Endometrial microvascular endothelial cells (primary cell): Measurements from ENCODE around the gene MBOAT2. TPM values are rescaled to one million over a fixed set of nuclear protein-coding genes. Genes with fewer than 3 reads are reported as not detected.
"Not testable (repeated sequence)": the region's sequence is repeated elsewhere in the genome, so short reads cannot be mapped to it uniquely, and the experiment has no call there.

Experiments
- in situ Hi-C: cut with HindIII; loops from 2 replicates; pipeline ENCODE4 v1.10.0; 2017; ENCODE audit warnings: low sequenced_read_pairs, low pct_unique_long_range_greater_than_20kb; ENCODE audit errors: inconsistent ontology term
- total RNA-seq: library from RNA; depleted of rRNA; stranded (reverse); fragments of >200 nt; gene quantifications from one replicate; pipeline ENCODE4 v1.2.3, GENCODE V29; 2015; ENCODE audit errors: inconsistent ontology term

Gene MBOAT2
- total RNA-seq, 1 donor from 2014 or later = 10.7 TPM

- in situ Hi-C loops = no loop called here
Measured at GRCh38 chr2:8927510-8928455, 75.7 kb downstream of the MBOAT2 start.

GRCh38 chr2:8926356-8926755, 77.1 kb downstream of the MBOAT2 start:
- in situ Hi-C loops = no loop called here

GRCh38 chr2:8925411-8925810, 78.1 kb downstream of the MBOAT2 start:
- in situ Hi-C loops = no loop called here

GRCh38 chr2:8923183-8923582, 80.3 kb downstream of the MBOAT2 start:
- in situ Hi-C loops = no loop called here

GRCh38 chr2:8922431-8922830, 81.1 kb downstream of the MBOAT2 start:
- in situ Hi-C loops = no loop called here

- in situ Hi-C loops = no loop called here
Measured at GRCh38 chr2:8918412-8918811, 85.1 kb downstream of the MBOAT2 start.

- in situ Hi-C loops = no loop called here
Measured at GRCh38 chr2:8915941-8916340, 87.5 kb downstream of the MBOAT2 start.

- in situ Hi-C loops = not testable (repeated sequence)
Measured at GRCh38 chr2:8913767-8914166, 89.7 kb downstream of the MBOAT2 start.

GRCh38 chr2:8907764-8908288, 95.7 kb downstream of the MBOAT2 start:
- in situ Hi-C loops = no loop called here

GRCh38 chr2:8903924-8904323, 99.6 kb downstream of the MBOAT2 start:
- in situ Hi-C loops = not testable (repeated sequence)

- in situ Hi-C loops = not testable (repeated sequence)
Measured at GRCh38 chr2:8902757-8903156, 100.7 kb downstream of the MBOAT2 start.

- in situ Hi-C loops = not testable (repeated sequence)
Measured at GRCh38 chr2:8897206-8897605, 106.3 kb downstream of the MBOAT2 start.

GRCh38 chr2:8896671-8897070, 106.8 kb downstream of the MBOAT2 start:
- in situ Hi-C loops = not testable (repeated sequence)

GRCh38 chr2:8895087-8895912, 108.2 kb downstream of the MBOAT2 start:
- in situ Hi-C loops = not testable (repeated sequence)

- in situ Hi-C loops = no loop called here
Measured at GRCh38 chr2:8893978-8894820, 109.3 kb downstream of the MBOAT2 start.

- in situ Hi-C loops = no loop called here
Measured at GRCh38 chr2:8893474-8893873, 110.0 kb downstream of the MBOAT2 start.

- in situ Hi-C loops = no loop called here
Measured at GRCh38 chr2:8892111-8892510, 111.4 kb downstream of the MBOAT2 start.

GRCh38 chr2:8889978-8890377, 113.5 kb downstream of the MBOAT2 start:
- in situ Hi-C loops = no loop called here

- in situ Hi-C loops = no loop called here
Measured at GRCh38 chr2:8888963-8889362, 114.5 kb downstream of the MBOAT2 start.
